Psoas muscle (tissue), 8 donors: Measurements from ENCODE around the gene C1orf56. TPM values are rescaled to one million over a fixed set of nuclear protein-coding genes. Genes with fewer than 3 reads are reported as not detected.

Source experiments
- ATAC-seq, 4 donors: fragments of 200-7000 bp; cut with Tn5 transposase; one replicate each; pipeline ENCODE4 v1.9.1; 2020; ENCODE audit warnings: moderate library complexity in 3 of 4, mild to moderate bottlenecking in 2 of 4
- DNase-seq, 2 donors: peaks; one replicate each; pipeline ENCODE4 v3.0.0-alpha.2; 2020
- H3K27ac ChIP-seq: fragments of 200-600 bp; one replicate; pipeline ENCODE4 v1.8.0; 2022
- H3K27me3 ChIP-seq, 3 donors: fragments of 200-600 bp in 1 of 3; one replicate each; pipeline versions ENCODE4 v1.6.1 to v1.8.0; 2013 to 2022; ENCODE audit warnings: low read length in 2 of 3, mild to moderate bottlenecking in 2 of 3, moderate library complexity in 1 of 3; ENCODE audit not compliant: insufficient read depth in 3 of 3
- H3K36me3 ChIP-seq, 2 donors: fragments of 200-600 bp in 1 of 2; one replicate each; pipeline versions ENCODE4 v1.6.1 to v1.8.0; 2013 to 2022; ENCODE audit warnings: low read depth in 1 of 2, mild to moderate bottlenecking in 1 of 2, moderate library complexity in 1 of 2; ENCODE audit not compliant: insufficient read depth in 1 of 2
- H3K4me1 ChIP-seq: fragments of 200-600 bp; one replicate; pipeline ENCODE4 v1.8.0; 2022
- H3K4me3 ChIP-seq: fragments of 200-600 bp; one replicate; pipeline ENCODE4 v1.8.0; 2022; ENCODE audit warnings: mild to moderate bottlenecking
- H3K9me3 ChIP-seq: fragments of 200-600 bp; one replicate; pipeline ENCODE4 v1.8.0; 2022
- WGBS, 3 donors: extraction: QIAGEN DNeasy Blood & Tissue Kit; methylation state at CpG; one replicate each; pipeline versions ENCODE4 v1.1.6 to v1.1.7; 2013; 5-methylcytosine and 5-hydroxymethylcytosine counted together
- intact Hi-C, 2 donors: fragments of 100-400 bp; cut with DNase I; formaldehyde crosslinking; loops; one replicate each; pipeline versions ENCODE4 v1.11.0 to v1.14.2; 2022
- polyA plus RNA-seq, 3 donors: library from polyadenylated mRNA; stranded (reverse); fragments of 200-250 nt; gene quantifications; one replicate each; pipeline ENCODE4 v1.2.3, GENCODE V29; 2013
- total RNA-seq, 4 donors: library from RNA; stranded (reverse); fragmentation: NEBNext Ultra II Directional in 2 of 4; extraction: Animal tissue kit (Norgen Biotek cat#: 25700) in 2 of 4; gene quantifications; one replicate each; pipeline versions ENCODE4 v1.2.1 to v1.2.4, GENCODE V29; 2021 to 2023
- TF ChIP-seq, protein P1 (sequence below): fragments of 200-600 bp; IDR thresholded peaks from one replicate; pipeline ENCODE4 v1.8.0; 2022; ENCODE audit warnings: antibody characterized with exemption
- donor health status: healthy with polysubstance abuse.
- donor health status: DM: no; HTN: no; CAD: no; lungs with moderate emphysema.
- donor health status: Bipolar disorder and iron deficiency.
- donor health status: healthy.
- donor health status: DM: yes; HTN: yes; CAD: no.
- donor health status: DM: no; HTN: no; CAD: no.
- donor health status: DM: no; HTN: no; CAD: no.
- donor health status: DM: yes; HTN: yes; CAD: no.

Gene C1orf56
- total and polyA plus RNA-seq, 7 donors: 1.3 to 16.9 (median 6.9) TPM

DNA sequence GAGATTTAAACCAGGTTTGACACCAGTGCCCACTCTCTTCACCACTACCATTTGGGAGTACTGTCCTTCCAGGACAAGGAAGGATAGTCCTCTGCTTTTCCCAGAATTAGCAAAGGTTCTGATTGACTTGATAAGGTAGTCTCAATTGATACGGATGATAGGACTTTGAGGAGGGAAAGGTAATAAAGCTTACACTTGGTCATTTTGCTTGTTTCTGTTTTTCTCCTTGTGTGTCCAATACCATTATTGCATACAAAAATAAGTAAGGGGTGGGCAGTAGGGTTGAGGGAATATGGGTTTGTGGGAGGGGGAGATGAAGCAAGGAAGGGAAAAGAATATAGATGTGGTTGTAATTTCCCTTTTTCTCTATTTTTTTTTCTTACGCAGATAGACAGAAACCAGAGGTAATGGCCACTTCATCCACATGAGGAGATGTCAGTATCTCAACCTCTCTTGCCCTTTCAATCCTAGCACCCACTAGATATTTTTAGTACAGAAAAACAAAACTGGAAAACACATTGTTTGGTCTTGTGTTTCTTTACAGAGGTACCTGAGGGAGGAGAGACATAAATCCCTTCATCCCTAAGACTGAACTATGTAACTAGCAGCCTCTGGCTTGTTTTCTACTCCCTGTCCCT, 2.6 kb downstream of the C1orf56 start:
- ATAC-seq (no peak), DNase-seq (no peak)
- Histone ChIP-seq H3K36me3 (peaks cover 11 to 59% of the 10 kb centered on the region in 2 donors), H3K4me1 (peaks cover 18% of the 10 kb centered on the region), H3K27ac (peak overlapping the region; percentile 31), H3K4me3 (peak overlapping the region; percentile 89), H3K27me3 (no peaks in the 10 kb centered on the region), H3K9me3 (no peaks in the 10 kb centered on the region)
- 86 to 90% (median 89%) methylated on average over 2 of the region's 2 CpGs for WGBS, 3 donors
- intact Hi-C loops: no loop called here
- TF ChIP-seq, protein P1, sequence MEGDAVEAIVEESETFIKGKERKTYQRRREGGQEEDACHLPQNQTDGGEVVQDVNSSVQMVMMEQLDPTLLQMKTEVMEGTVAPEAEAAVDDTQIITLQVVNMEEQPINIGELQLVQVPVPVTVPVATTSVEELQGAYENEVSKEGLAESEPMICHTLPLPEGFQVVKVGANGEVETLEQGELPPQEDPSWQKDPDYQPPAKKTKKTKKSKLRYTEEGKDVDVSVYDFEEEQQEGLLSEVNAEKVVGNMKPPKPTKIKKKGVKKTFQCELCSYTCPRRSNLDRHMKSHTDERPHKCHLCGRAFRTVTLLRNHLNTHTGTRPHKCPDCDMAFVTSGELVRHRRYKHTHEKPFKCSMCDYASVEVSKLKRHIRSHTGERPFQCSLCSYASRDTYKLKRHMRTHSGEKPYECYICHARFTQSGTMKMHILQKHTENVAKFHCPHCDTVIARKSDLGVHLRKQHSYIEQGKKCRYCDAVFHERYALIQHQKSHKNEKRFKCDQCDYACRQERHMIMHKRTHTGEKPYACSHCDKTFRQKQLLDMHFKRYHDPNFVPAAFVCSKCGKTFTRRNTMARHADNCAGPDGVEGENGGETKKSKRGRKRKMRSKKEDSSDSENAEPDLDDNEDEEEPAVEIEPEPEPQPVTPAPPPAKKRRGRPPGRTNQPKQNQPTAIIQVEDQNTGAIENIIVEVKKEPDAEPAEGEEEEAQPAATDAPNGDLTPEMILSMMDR: no peak

DNA sequence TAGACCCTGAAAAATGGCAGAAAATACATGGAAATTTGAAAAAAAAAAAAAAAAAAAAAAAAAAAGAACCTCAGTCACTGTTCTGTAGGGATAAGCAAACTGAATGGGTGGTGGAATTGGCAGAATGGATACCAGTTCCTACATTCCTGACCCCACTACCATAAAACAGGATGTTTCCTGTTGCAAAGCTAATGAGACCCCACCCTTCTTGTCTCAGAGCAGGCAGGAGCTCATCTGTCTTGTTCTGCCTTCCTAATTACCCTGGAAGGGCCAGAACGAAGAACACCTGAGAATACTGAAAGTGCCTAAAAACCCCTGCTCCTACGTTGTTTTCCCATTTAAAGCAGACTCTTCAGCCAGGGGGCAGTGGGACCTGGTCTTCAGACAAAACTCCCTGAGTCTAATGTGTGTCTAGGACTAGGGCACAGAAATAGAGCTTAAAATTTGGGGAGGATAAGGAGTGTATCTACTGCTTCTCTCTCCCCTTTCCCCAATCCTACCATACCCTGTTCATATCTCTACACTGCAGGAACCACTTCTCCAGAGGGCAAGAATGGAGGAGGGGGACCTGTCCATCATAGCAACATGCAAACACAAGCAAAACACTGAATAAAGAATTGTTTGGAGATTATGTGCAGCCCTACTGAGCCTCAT, 3.9 kb downstream of the C1orf56 start:
- TF ChIP-seq, protein P1: no peak
- WGBS, 3 donors: 47 to 54% (median 53%) methylated on average over 2 of the region's 2 CpGs
- Histone ChIP-seq H3K4me1 (peaks cover 24% of the 10 kb centered on the region), H3K4me3 (no peak overlapping the region), H3K36me3 (peaks cover 11 to 69% of the 10 kb centered on the region in 2 donors), H3K9me3 (no peaks in the 10 kb centered on the region), H3K27me3 (no peaks in the 10 kb centered on the region), H3K27ac (no peak overlapping the region)
- no peak for DNase-seq
- intact Hi-C loops: no loop called here
- ATAC-seq: no peak

DNA sequence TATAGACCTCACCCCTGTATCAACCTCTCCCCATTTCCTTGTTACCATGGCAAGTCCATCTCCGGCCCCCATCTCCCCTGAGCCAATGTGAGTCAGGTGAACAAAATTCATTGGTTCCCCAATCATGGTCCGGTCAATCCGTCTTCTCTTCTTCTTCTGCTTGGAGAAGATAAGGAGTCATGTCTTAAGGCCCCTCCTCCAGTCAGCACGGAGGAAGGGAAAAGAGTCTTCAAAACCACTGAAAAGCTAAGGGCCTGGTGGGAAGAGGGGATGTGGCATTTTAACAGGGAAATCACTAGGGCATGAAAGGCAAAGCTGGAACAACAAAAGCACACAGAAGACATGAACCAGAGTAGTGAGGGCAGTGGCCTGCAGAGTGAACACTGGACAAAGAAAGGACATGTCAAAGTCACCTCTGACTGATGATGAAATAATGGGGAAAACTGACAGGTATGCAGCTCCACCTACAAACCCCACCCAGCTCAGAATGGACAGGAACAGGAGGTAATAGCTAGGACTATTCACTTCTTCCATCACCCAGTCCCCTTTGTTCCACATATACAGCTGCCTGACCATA, 7.5 kb downstream of the C1orf56 start:
- DNase-seq (no peak), ATAC-seq (no peak)
- WGBS, 3 donors: 90 to 92% (median 90%) methylated on average over 4 of the region's 4 CpGs
- H3K27me3 ChIP-seq: no peaks in the 10 kb centered on the region
- H3K36me3 ChIP-seq: peaks cover 11 to 74% of the 10 kb centered on the region in 2 donors
- H3K27ac ChIP-seq: no peak overlapping the region
- no peak overlapping the region for H3K4me3 ChIP-seq
- TF ChIP-seq, protein P1: no peak
- intact Hi-C loops: loop anchor here in 1 of 2 donors (5.0 kb wide), 1 partner anchor 33 kb away; no protein-coding TSS in a partner anchor
- H3K9me3 ChIP-seq: no peaks in the 10 kb centered on the region
- peaks cover 29% of the 10 kb centered on the region for H3K4me1 ChIP-seq

DNA sequence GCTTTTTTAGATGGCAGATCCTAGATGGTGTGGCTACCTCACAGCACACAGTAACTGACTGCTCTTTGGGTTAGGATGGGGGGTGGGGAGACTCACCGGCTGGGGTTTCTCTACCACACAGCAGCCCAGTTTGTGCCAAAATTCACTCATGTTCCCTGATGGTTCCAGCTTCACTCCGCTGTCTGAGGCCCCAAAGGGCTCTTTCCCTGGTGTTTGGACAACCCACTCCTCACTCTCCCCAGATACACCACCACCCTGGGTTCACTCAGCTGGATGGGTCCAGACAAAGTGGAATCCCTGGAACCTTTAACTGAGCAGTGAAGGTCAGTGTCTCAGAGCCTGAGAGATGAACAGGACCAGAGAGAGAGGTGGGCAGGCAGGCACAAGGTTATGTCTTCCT, 8.0 kb downstream of the C1orf56 start:
- intact Hi-C loops: loop anchor here in 1 of 2 donors (5.0 kb wide), 1 partner anchor 33 kb away; no protein-coding TSS in a partner anchor
- H3K4me1 ChIP-seq: peaks cover 28% of the 10 kb centered on the region
- DNase-seq: no peak
- H3K4me3 ChIP-seq: no peak overlapping the region
- 31 to 93% (median 86%) methylated on average over 1 to 2 of the region's 2 CpGs for WGBS, 3 donors
- ATAC-seq: no peak
- TF ChIP-seq, protein P1: no peak
- no peaks in the 10 kb centered on the region for H3K27me3 ChIP-seq
- H3K27ac ChIP-seq: peak overlapping the region; percentile 67
- H3K9me3 ChIP-seq: no peaks in the 10 kb centered on the region
- peaks cover 11 to 69% of the 10 kb centered on the region in 2 donors for H3K36me3 ChIP-seq
